IMR-90 (cell line): ENCODE results near the gene PARD3. TPM values are rescaled to one million over a fixed set of nuclear protein-coding genes. Genes with fewer than 3 reads are reported as not detected.

Experiments
- ATAC-seq: fragments of 200-7000 bp; cut with Tn5 transposase; 2 replicates; pipeline ENCODE4 v1.9.1; 2020; ENCODE audit warnings: low read depth, mild to moderate bottlenecking, moderate library complexity
- BruUV-seq: library from RNA; stranded (reverse); fragments of 400-500 nt; replicated peaks from 2 replicates; lab custom pipeline; 2021; lab: Mats Ljungman, UMichigan
- CTCF ChIA-PET: fragments of 300-600 bp; formaldehyde crosslinking; extraction: SDS; loops from one replicate; lab custom pipeline; 2021; ENCODE audit warnings: antibody characterized with exemption; lab: Yijun Ruan, JAX
- POLR2A ChIA-PET: fragments of 300-600 bp; sonication (Branson Sonifier 250); formaldehyde crosslinking; loops from one replicate; lab custom pipeline; 2022; ENCODE audit warnings: antibody characterized with exemption; ENCODE audit not compliant: unreplicated experiment; lab: Charles Lee
- DNase-seq: peaks from one replicate; pipeline ENCODE4 v3.0.0; 2013
- H2AFZ ChIP-seq: replicated peaks from 2 replicates; pipeline ENCODE3; 2013; ENCODE audit warnings: low read length, mild to moderate bottlenecking; ENCODE audit not compliant: poor library complexity
- H2AK5ac ChIP-seq: 2 replicates; pipeline ENCODE4 v1.6.1; 2013; ENCODE audit warnings: low read depth, low read length, inconsistent platforms
- H2AK9ac ChIP-seq: replicated peaks from 2 replicates; pipeline ENCODE3; 2013; ENCODE audit warnings: mild to moderate bottlenecking, low read depth, low read length, moderate library complexity; ENCODE audit not compliant: poor library complexity
- H2BK120ac ChIP-seq: 2 replicates; pipeline ENCODE4 v1.6.1; 2013; ENCODE audit warnings: low read depth, low read length, inconsistent platforms
- H2BK15ac ChIP-seq: 3 replicates; pipeline ENCODE4 v1.6.1; 2013; ENCODE audit warnings: low read depth, low read length, inconsistent platforms
- H2BK20ac ChIP-seq: 2 replicates; pipeline ENCODE4 v1.6.1; 2013; ENCODE audit warnings: low read depth, mild to moderate bottlenecking, inconsistent platforms, low read length, moderate library complexity
- H2BK5ac ChIP-seq: 2 replicates; pipeline ENCODE4 v1.6.1; 2013; ENCODE audit warnings: mild to moderate bottlenecking, low read depth, low read length, inconsistent platforms; ENCODE audit not compliant: poor library complexity, severe bottlenecking
- H3K14ac ChIP-seq: replicated peaks from 2 replicates; pipeline ENCODE4 v1.6.1; 2013; ENCODE audit warnings: low read depth, low read length, inconsistent platforms
- H3K18ac ChIP-seq: 2 replicates; pipeline ENCODE4 v1.6.1; 2013; ENCODE audit warnings: low read depth, low read length, control low read depth
- H3K23ac ChIP-seq: 2 replicates; pipeline ENCODE4 v1.6.1; 2013; ENCODE audit warnings: low read depth, low read length, inconsistent platforms
- H3K27ac ChIP-seq: 2 replicates; pipeline ENCODE4 v1.5.1; 2013; ENCODE audit warnings: mild to moderate bottlenecking, control low read depth, low read length; ENCODE audit not compliant: insufficient read depth
- H3K27me3 ChIP-seq: 2 replicates; pipeline ENCODE4 v1.6.1; 2013; ENCODE audit warnings: low read length; ENCODE audit not compliant: control insufficient read depth, insufficient read depth
- H3K36me3 ChIP-seq: 2 replicates; pipeline ENCODE4 v1.6.1; 2013; ENCODE audit warnings: low read length, mixed read lengths; ENCODE audit not compliant: control insufficient read depth, insufficient read depth
- H3K4ac ChIP-seq: 2 replicates; pipeline ENCODE4 v1.6.1; 2013; ENCODE audit warnings: low read depth, low read length, inconsistent platforms
- H3K4me1 ChIP-seq: 2 replicates; pipeline ENCODE4 v1.6.1; 2013; ENCODE audit warnings: low read length, mixed read lengths; ENCODE audit not compliant: control insufficient read depth, insufficient read depth
- H3K4me2 ChIP-seq: 2 replicates; pipeline ENCODE4 v1.6.1; 2013; ENCODE audit warnings: low read depth, mild to moderate bottlenecking, control low read depth, low read length, moderate library complexity
- H3K4me3 ChIP-seq: 2 replicates; pipeline ENCODE4 v1.5.1; 2013; ENCODE audit warnings: low read depth, mild to moderate bottlenecking, control low read depth, low read length, moderate library complexity; ENCODE audit not compliant: insufficient read depth
- H3K56ac ChIP-seq: 2 replicates; pipeline ENCODE4 v1.6.1; 2013; ENCODE audit warnings: low read length, inconsistent platforms; ENCODE audit not compliant: insufficient read depth; ENCODE audit errors: extremely low read depth
- H3K79me1 ChIP-seq, 2 experiments: 2 replicates each; pipeline ENCODE4 v1.6.1; 2013; ENCODE audit warnings: low read length in 2 of 2, inconsistent platforms in 1 of 2, low read depth in 1 of 2
- H3K9ac ChIP-seq: 2 replicates; pipeline ENCODE4 v1.6.1; 2013; ENCODE audit warnings: low read depth, low read length, control low read depth
- H3K9me1 ChIP-seq: 2 replicates; pipeline ENCODE4 v1.6.1; 2013; ENCODE audit warnings: low read length, inconsistent platforms; ENCODE audit not compliant: insufficient read depth
- H3K9me3 ChIP-seq: 2 replicates; pipeline ENCODE4 v1.6.1; 2013; ENCODE audit warnings: low read length; ENCODE audit not compliant: control insufficient read depth, insufficient read depth
- H4K20me1 ChIP-seq: 2 replicates; pipeline ENCODE4 v1.6.1; 2013; ENCODE audit warnings: low read length, inconsistent platforms; ENCODE audit not compliant: insufficient read depth
- H4K5ac ChIP-seq: 2 replicates; pipeline ENCODE4 v1.6.1; 2013; ENCODE audit warnings: mild to moderate bottlenecking, low read depth, low read length, control low read depth
- H4K8ac ChIP-seq, 2 experiments: 2 replicates each; pipeline ENCODE4 v1.6.1; 2013; ENCODE audit warnings: low read depth in 2 of 2, low read length in 2 of 2, control low read depth in 1 of 2, inconsistent platforms in 1 of 2
- H4K91ac ChIP-seq: 2 replicates; pipeline ENCODE4 v1.6.1; 2013; ENCODE audit warnings: low read depth, low read length, inconsistent platforms; ENCODE audit not compliant: insufficient read depth
- CEBPB ChIP-seq: IDR thresholded peaks from 2 replicates; pipeline ENCODE4 v1.6.1; 2012; ENCODE audit warnings: low read depth, low read length, improper control_type of control experiment
- MXI1 ChIP-seq: IDR thresholded peaks from 2 replicates; pipeline ENCODE4 v1.6.1; 2012; ENCODE audit warnings: low read depth, mild to moderate bottlenecking, low read length, moderate library complexity, borderline replicate concordance
- SMC3 ChIP-seq: fragments of 150-350 bp; IDR thresholded peaks from 2 replicates; pipeline ENCODE4 v1.6.1; 2016; ENCODE audit warnings: low read depth, mild to moderate bottlenecking, antibody characterized with exemption, low read length, moderate library complexity
- WGBS, 2 experiments: methylation state at CpG; one replicate each; pipeline versions ENCODE4 v1.1.5 to v1.1.7; 2013; ENCODE audit warnings: missing lambda C conversion rate in 2 of 2; ENCODE audit not compliant: insufficient read length in 1 of 2; ENCODE audit errors: extremely low coverage in 2 of 2; 5-methylcytosine and 5-hydroxymethylcytosine counted together
- dilution Hi-C: fragments of 300-500 bp; cut with HindIII; formaldehyde crosslinking; loops from one replicate; pipeline ENCODE4 v1.14.3; 2018; ENCODE audit warnings: low sequenced_read_pairs; ENCODE audit not compliant: unreplicated experiment
- in situ Hi-C: fragments of 300-500 bp; cut with MboI; formaldehyde crosslinking; loops from 3 replicates; pipeline ENCODE4 v1.14.3; 2019; ENCODE audit warnings: low sequenced_read_pairs, inconsistent platforms, mixed read lengths
- intact Hi-C: fragments of 100-400 bp; cut with micrococcal nuclease; formaldehyde crosslinking; loops from 2 replicates; pipeline ENCODE4 v1.10.0; 2022
- polyA plus RNA-seq, 3 experiments: library from polyadenylated mRNA; depleted of rRNA; stranded (reverse); fragments of >200 nt; gene quantifications; 2 replicates each; pipeline ENCODE4 v1.2.3, GENCODE V29; 2012; ENCODE audit warnings: low replicate concordance in 1 of 3
- total RNA-seq: library from RNA; depleted of rRNA; stranded (reverse); fragments of >200 nt; gene quantifications from 2 replicates; pipeline ENCODE4 v1.2.3, GENCODE V29; 2012

Gene PARD3
- total and polyA plus RNA-seq, 2 of the 4 experiments (the other 2 are of a cell fraction) = 14.6 to 37.5 TPM

DNA sequence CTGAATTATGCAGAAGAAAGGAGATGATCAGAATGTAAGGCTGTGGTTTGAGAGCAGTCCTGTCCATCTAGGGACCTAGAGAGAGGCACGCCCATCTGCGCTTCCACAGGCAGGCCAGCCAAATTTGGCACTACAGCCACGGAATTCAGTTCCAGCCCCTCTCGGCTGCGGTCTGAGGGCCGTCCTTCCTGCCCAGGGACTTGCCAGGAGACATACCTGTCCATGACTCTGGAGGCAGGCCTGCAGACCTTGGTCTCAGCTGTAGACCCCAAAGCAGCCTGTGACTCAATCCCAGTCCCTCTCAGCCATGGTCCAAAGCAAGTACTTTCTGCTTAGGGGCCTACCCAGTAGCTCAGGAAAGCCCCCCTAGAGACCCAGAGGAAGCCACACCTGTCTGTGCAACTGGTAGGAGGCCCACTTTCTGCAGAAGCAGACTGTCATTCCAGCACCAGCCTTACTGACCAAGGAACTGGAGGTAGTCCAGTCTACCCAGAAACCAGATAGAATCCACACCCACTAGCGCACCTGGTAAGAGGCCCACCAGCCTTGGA is 720.9 kb downstream of the PARD3 start:
- no peak overlapping the region for H4K91ac ChIP-seq
- no peak overlapping the region for H4K5ac ChIP-seq
- CTCF ChIA-PET = no interaction called here
- no peak overlapping the region for H4K8ac ChIP-seq
- no peak overlapping the region for H3K4me2 ChIP-seq
- DNase-seq = no peak
- intact Hi-C loops = no loop called here
- H3K23ac ChIP-seq = no peak overlapping the region
- no peak overlapping the region for H2AK5ac ChIP-seq
- no peak overlapping the region for H2BK20ac ChIP-seq
- no peaks in the 10 kb centered on the region for H4K20me1 ChIP-seq
- no peaks in the 10 kb centered on the region for H3K27me3 ChIP-seq
- dilution Hi-C loops = no loop called here
- H2AK9ac ChIP-seq = no peak overlapping the region
- ATAC-seq = no peak
- H2BK15ac ChIP-seq = no peak overlapping the region
- H3K4me1 ChIP-seq = peaks cover 2% of the 10 kb centered on the region; the same call in 1 of the 2 replicates
- no peak overlapping the region for H3K18ac ChIP-seq
- H3K4me3 ChIP-seq = no peak overlapping the region
- no peak overlapping the region for H3K27ac ChIP-seq
- no peaks in the 10 kb centered on the region for H3K36me3 ChIP-seq
- in situ Hi-C loops = no loop called here
- H3K79me1 ChIP-seq = no peaks in the 10 kb centered on the region
- peaks cover 8% of the 10 kb centered on the region for H3K9me3 ChIP-seq
- H3K9me1 ChIP-seq = no peaks in the 10 kb centered on the region
- POLR2A ChIA-PET = no interaction called here
- H3K9ac ChIP-seq = no peak overlapping the region
- H2AFZ ChIP-seq = no peak overlapping the region
- 93% methylated on average over 5 of the region's 7 CpGs; no CpG with 5 or more reads in 1 of the 2 experiments for WGBS, 2 experiments
- H2BK5ac ChIP-seq = no peak overlapping the region
- no peak overlapping the region for H3K56ac ChIP-seq
- BruUV-seq = no TSS peak
- no peak overlapping the region for H2BK120ac ChIP-seq
- TF ChIP-seq MXI1 = no peak
- no peak for TF ChIP-seq CEBPB
- no peak for TF ChIP-seq SMC3
- no peak overlapping the region for H3K14ac ChIP-seq
- no peak overlapping the region for H3K4ac ChIP-seq
